Skeletal muscle satellite cell (primary cell): Measurements from ENCODE around the gene TAC3.

Source experiments
- H3K27me3 ChIP-seq: 2 replicates; pipeline ENCODE4 v1.7.0; 2013; ENCODE audit warnings: low read length; ENCODE audit not compliant: control insufficient read depth, insufficient read depth
- H3K36me3 ChIP-seq: 2 replicates; pipeline ENCODE4 v1.7.0; 2013; ENCODE audit warnings: mild to moderate bottlenecking, control low read depth, low read length; ENCODE audit not compliant: insufficient read depth
- H3K4me1 ChIP-seq: 2 replicates; pipeline ENCODE4 v1.7.0; 2013; ENCODE audit warnings: low read length; ENCODE audit not compliant: control insufficient read depth, insufficient read depth
- H3K4me2 ChIP-seq: 2 replicates; pipeline ENCODE4 v1.7.0; 2013; ENCODE audit warnings: mild to moderate bottlenecking, low read length
- H3K4me3 ChIP-seq: 2 replicates; pipeline ENCODE4 v1.7.0; 2013; ENCODE audit warnings: low read length
- H3K9ac ChIP-seq: 2 replicates; pipeline ENCODE4 v1.7.0; 2013; ENCODE audit warnings: mild to moderate bottlenecking, low read depth, low read length, moderate library complexity
- H3K9me3 ChIP-seq: replicated peaks from 2 replicates; pipeline ENCODE4 v1.7.0; 2013; ENCODE audit warnings: mild to moderate bottlenecking, control low read depth, low read length

Gene TAC3

GRCh38 chr12:57047981-57048380 lies 31.7 kb upstream of the TAC3 start:
- Histone ChIP-seq H3K27me3 (peaks cover 40% of the 10 kb centered on the region), H3K36me3 (no peaks in the 10 kb centered on the region), H3K9me3 (no peaks in the 10 kb centered on the region), H3K4me2 (no peak overlapping the region), H3K9ac (no peak overlapping the region), H3K4me1 (no peaks in the 10 kb centered on the region), H3K4me3 (no peak overlapping the region)

- Histone ChIP-seq H3K4me1 (no peaks in the 10 kb centered on the region), H3K9ac (no peak overlapping the region), H3K4me2 (no peak overlapping the region), H3K27me3 (peaks cover 47% of the 10 kb centered on the region), H3K36me3 (no peaks in the 10 kb centered on the region), H3K4me3 (no peak overlapping the region), H3K9me3 (no peaks in the 10 kb centered on the region)
These were observed 30.9 kb upstream of the TAC3 start for GRCh38 chr12:57046947-57047890.

GRCh38 chr12:57046086-57046791 lies 29.9 kb upstream of the TAC3 start:
- Histone ChIP-seq H3K27me3 (peaks cover 53% of the 10 kb centered on the region), H3K9me3 (no peaks in the 10 kb centered on the region), H3K9ac (no peak overlapping the region), H3K4me3 (no peak overlapping the region), H3K4me1 (no peaks in the 10 kb centered on the region), H3K4me2 (no peak overlapping the region), H3K36me3 (no peaks in the 10 kb centered on the region)

- H3K4me2 ChIP-seq, result no peak overlapping the region
- no peaks in the 10 kb centered on the region for H3K9me3 ChIP-seq
- H3K9ac ChIP-seq, result no peak overlapping the region
- H3K27me3 ChIP-seq, result peaks cover 66% of the 10 kb centered on the region
- no peak overlapping the region for H3K4me3 ChIP-seq
- H3K4me1 ChIP-seq, result no peaks in the 10 kb centered on the region
- no peaks in the 10 kb centered on the region for H3K36me3 ChIP-seq
These were observed 28.6 kb upstream of the TAC3 start for GRCh38 chr12:57044889-57045288.

- Histone ChIP-seq H3K4me1 (no peaks in the 10 kb centered on the region), H3K4me2 (no peak overlapping the region), H3K9me3 (no peaks in the 10 kb centered on the region), H3K4me3 (no peak overlapping the region), H3K9ac (no peak overlapping the region), H3K27me3 (peaks cover 70% of the 10 kb centered on the region), H3K36me3 (no peaks in the 10 kb centered on the region)
These were observed 28.1 kb upstream of the TAC3 start for GRCh38 chr12:57044468-57044867.

GRCh38 chr12:57042695-57043094 lies 26.4 kb upstream of the TAC3 start:
- no peak overlapping the region for H3K4me3 ChIP-seq
- H3K27me3 ChIP-seq, result peaks cover 84% of the 10 kb centered on the region
- H3K36me3 ChIP-seq, result no peaks in the 10 kb centered on the region
- H3K9me3 ChIP-seq, result no peaks in the 10 kb centered on the region
- H3K4me1 ChIP-seq, result no peaks in the 10 kb centered on the region
- no peak overlapping the region for H3K4me2 ChIP-seq
- no peak overlapping the region for H3K9ac ChIP-seq

- Histone ChIP-seq H3K9me3 (no peaks in the 10 kb centered on the region), H3K27me3 (peaks cover 85% of the 10 kb centered on the region), H3K4me3 (no peak overlapping the region), H3K36me3 (no peaks in the 10 kb centered on the region), H3K4me1 (no peaks in the 10 kb centered on the region), H3K9ac (no peak overlapping the region), H3K4me2 (no peak overlapping the region)
These were observed 24.4 kb upstream of the TAC3 start for GRCh38 chr12:57040750-57041149.

GRCh38 chr12:57040211-57040610 lies 23.9 kb upstream of the TAC3 start:
- Histone ChIP-seq H3K9me3 (no peaks in the 10 kb centered on the region), H3K36me3 (no peaks in the 10 kb centered on the region), H3K4me2 (no peak overlapping the region), H3K27me3 (peaks cover 82% of the 10 kb centered on the region), H3K4me1 (no peaks in the 10 kb centered on the region), H3K4me3 (no peak overlapping the region), H3K9ac (no peak overlapping the region)

- H3K4me1 ChIP-seq, result no peaks in the 10 kb centered on the region
- H3K27me3 ChIP-seq, result peaks cover 81% of the 10 kb centered on the region
- no peaks in the 10 kb centered on the region for H3K9me3 ChIP-seq
- H3K9ac ChIP-seq, result no peak overlapping the region
- H3K4me3 ChIP-seq, result no peak overlapping the region
- H3K4me2 ChIP-seq, result no peak overlapping the region
- H3K36me3 ChIP-seq, result no peaks in the 10 kb centered on the region
These were observed 22.9 kb upstream of the TAC3 start for GRCh38 chr12:57039016-57039798.

- H3K4me2 ChIP-seq, result no peak overlapping the region
- no peaks in the 10 kb centered on the region for H3K9me3 ChIP-seq
- H3K9ac ChIP-seq, result no peak overlapping the region
- H3K4me3 ChIP-seq, result no peak overlapping the region
- H3K27me3 ChIP-seq, result peaks cover 75% of the 10 kb centered on the region
- no peaks in the 10 kb centered on the region for H3K4me1 ChIP-seq
- no peaks in the 10 kb centered on the region for H3K36me3 ChIP-seq
These were observed 20.9 kb upstream of the TAC3 start for GRCh38 chr12:57037264-57037663.

GRCh38 chr12:57033431-57033830 lies 17.1 kb upstream of the TAC3 start:
- Histone ChIP-seq H3K36me3 (no peaks in the 10 kb centered on the region), H3K9ac (no peak overlapping the region), H3K4me1 (no peaks in the 10 kb centered on the region), H3K9me3 (no peaks in the 10 kb centered on the region), H3K4me2 (no peak overlapping the region), H3K27me3 (peaks cover 68% of the 10 kb centered on the region), H3K4me3 (no peak overlapping the region)
